B cell (primary cell): Measurements from ENCODE around the gene DNAJC7.

Experiments
- EZH2 ChIP-seq: IDR thresholded peaks from 2 replicates; pipeline ENCODE4 v1.6.1; 2012; ENCODE audit warnings: borderline replicate concordance, low read depth, mild to moderate bottlenecking, moderate library complexity, low read length; ENCODE audit not compliant: insufficient read depth, poor library complexity, severe bottlenecking
- TF ChIP-seq, protein P1 (sequence below): fragments of 200-600 bp; IDR thresholded peaks from one replicate; pipeline ENCODE4 v1.8.0; 2022; ENCODE audit warnings: antibody characterized with exemption, mild to moderate bottlenecking

DNA sequence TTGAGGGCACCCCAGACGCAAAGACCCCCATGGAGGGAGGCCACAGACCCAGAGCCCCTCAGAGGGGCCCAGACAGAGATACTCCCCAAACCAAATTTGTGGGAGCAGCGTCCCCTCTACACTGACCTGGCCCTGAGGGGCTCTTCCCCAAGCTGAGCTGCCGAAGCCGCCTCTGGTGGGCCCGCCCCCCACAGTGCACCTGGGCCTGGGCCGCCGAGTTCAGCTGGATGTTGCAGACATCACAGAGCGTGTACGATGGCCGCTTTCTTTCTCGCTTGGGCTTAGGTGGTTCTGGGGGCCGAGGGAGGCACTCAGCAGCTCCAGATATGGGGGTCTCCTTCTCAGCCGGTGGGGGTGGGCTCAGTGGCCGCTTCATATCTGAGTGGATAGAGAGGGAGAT lies 45.4 kb upstream of the DNAJC7 start:
- TF ChIP-seq, protein P1, sequence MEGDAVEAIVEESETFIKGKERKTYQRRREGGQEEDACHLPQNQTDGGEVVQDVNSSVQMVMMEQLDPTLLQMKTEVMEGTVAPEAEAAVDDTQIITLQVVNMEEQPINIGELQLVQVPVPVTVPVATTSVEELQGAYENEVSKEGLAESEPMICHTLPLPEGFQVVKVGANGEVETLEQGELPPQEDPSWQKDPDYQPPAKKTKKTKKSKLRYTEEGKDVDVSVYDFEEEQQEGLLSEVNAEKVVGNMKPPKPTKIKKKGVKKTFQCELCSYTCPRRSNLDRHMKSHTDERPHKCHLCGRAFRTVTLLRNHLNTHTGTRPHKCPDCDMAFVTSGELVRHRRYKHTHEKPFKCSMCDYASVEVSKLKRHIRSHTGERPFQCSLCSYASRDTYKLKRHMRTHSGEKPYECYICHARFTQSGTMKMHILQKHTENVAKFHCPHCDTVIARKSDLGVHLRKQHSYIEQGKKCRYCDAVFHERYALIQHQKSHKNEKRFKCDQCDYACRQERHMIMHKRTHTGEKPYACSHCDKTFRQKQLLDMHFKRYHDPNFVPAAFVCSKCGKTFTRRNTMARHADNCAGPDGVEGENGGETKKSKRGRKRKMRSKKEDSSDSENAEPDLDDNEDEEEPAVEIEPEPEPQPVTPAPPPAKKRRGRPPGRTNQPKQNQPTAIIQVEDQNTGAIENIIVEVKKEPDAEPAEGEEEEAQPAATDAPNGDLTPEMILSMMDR: no peak
- no peak for TF ChIP-seq EZH2
